Breast epithelium (tissue), 3 donors: ENCODE data around the gene ENTPD3.

Experiments
- POLR2A ChIP-seq: fragments of 450-650 bp; IDR thresholded peaks from one replicate; pipeline ENCODE4 v1.6.1; 2016; ENCODE audit warnings: antibody characterized with exemption, mild to moderate bottlenecking, moderate library complexity
- TF ChIP-seq, protein P1 (sequence below), 3 donors: fragments of 450-650 bp; IDR thresholded peaks; one replicate each; pipeline ENCODE4 v1.5.1; 2016 to 2017; ENCODE audit warnings: antibody characterized with exemption in 3 of 3, mild to moderate bottlenecking in 3 of 3, moderate library complexity in 3 of 3

DNA sequence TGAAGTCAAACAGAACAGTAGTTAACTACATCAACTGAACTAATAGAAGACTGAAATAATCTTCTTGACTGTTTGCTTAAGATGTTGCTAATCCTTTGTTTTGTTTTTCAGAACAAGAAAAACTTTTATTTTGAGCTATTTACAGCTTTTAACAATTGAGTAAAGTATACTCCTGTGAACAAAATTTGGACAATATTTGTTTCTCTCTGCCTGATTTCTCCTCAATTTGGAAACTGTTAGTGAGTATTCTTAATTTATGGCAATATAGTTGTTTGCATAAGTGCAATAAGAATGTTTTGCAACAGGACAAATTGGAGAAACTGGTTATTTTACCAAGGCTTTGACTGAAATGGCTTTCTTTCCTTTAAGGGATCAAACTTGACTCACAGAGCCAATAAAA is 36.5 kb upstream of the ENTPD3 start:
- TF ChIP-seq, protein P1, sequence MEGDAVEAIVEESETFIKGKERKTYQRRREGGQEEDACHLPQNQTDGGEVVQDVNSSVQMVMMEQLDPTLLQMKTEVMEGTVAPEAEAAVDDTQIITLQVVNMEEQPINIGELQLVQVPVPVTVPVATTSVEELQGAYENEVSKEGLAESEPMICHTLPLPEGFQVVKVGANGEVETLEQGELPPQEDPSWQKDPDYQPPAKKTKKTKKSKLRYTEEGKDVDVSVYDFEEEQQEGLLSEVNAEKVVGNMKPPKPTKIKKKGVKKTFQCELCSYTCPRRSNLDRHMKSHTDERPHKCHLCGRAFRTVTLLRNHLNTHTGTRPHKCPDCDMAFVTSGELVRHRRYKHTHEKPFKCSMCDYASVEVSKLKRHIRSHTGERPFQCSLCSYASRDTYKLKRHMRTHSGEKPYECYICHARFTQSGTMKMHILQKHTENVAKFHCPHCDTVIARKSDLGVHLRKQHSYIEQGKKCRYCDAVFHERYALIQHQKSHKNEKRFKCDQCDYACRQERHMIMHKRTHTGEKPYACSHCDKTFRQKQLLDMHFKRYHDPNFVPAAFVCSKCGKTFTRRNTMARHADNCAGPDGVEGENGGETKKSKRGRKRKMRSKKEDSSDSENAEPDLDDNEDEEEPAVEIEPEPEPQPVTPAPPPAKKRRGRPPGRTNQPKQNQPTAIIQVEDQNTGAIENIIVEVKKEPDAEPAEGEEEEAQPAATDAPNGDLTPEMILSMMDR (IDR thresholded peaks at IDR 0.05), result no peak
- no peak for TF ChIP-seq POLR2A
